GM21825 (cell line): ENCODE measurements around the gene CEACAM16.
"Not testable (repeated sequence)": the region's sequence is repeated elsewhere in the genome, so short reads cannot be mapped to it uniquely, and the experiment has no call there.

ENCODE experiments used
- ATAC-seq: cut with Tn5 transposase; IDR thresholded peaks from one replicate; pipeline ENCODE4 v1.9.1; 2021; ENCODE audit warnings: mild to moderate bottlenecking, moderate library complexity; ENCODE audit not compliant: unreplicated experiment

CEACAM16 gene

GRCh38 chr19:44703336-44704078, 4.6 kb downstream of the CEACAM16 start:
- no peak for ATAC-seq

- ATAC-seq, result no peak
Observed at GRCh38 chr19:44704982-44705381, 6.0 kb downstream of the CEACAM16 start.

- no peak for ATAC-seq
Observed at GRCh38 chr19:44705502-44706010, 6.6 kb downstream of the CEACAM16 start.

- no peak for ATAC-seq
Observed at GRCh38 chr19:44706506-44707236, 7.7 kb downstream of the CEACAM16 start.

GRCh38 chr19:44707794-44708193, 8.8 kb downstream of the CEACAM16 start:
- ATAC-seq, result no peak

GRCh38 chr19:44708940-44709339, 10.0 kb downstream of the CEACAM16 start:
- ATAC-seq, result no peak

- not testable (repeated sequence) for ATAC-seq
Observed at GRCh38 chr19:44709434-44710266, 10.7 kb downstream of the CEACAM16 start.

- ATAC-seq, result no peak
Observed at GRCh38 chr19:44710483-44710882, 11.5 kb downstream of the CEACAM16 start.

- no peak for ATAC-seq
Observed at GRCh38 chr19:44712864-44713515, 14.0 kb downstream of the CEACAM16 start.

- no peak for ATAC-seq
Observed at GRCh38 chr19:44714597-44715169, 15.7 kb downstream of the CEACAM16 start.

- no peak for ATAC-seq
Observed at GRCh38 chr19:44717603-44718002, 18.7 kb downstream of the CEACAM16 start.

GRCh38 chr19:44718441-44719261, 19.7 kb downstream of the CEACAM16 start:
- ATAC-seq, result no peak

GRCh38 chr19:44719262-44719701, 20.3 kb downstream of the CEACAM16 start:
- ATAC-seq, result no peak

- not testable (repeated sequence) for ATAC-seq
Observed at GRCh38 chr19:44720396-44720795, 21.4 kb downstream of the CEACAM16 start.

- ATAC-seq, result no peak
Observed at GRCh38 chr19:44720945-44721344, 22.0 kb downstream of the CEACAM16 start.

- not testable (repeated sequence) for ATAC-seq
Observed at GRCh38 chr19:44721369-44721768, 22.4 kb downstream of the CEACAM16 start.

GRCh38 chr19:44722131-44723121, 23.5 kb downstream of the CEACAM16 start:
- no peak for ATAC-seq

GRCh38 chr19:44723299-44723951, 24.5 kb downstream of the CEACAM16 start:
- peak; percentile 28 for ATAC-seq
